Thymus (tissue), 11 donors: Measurements from ENCODE around the gene CATSPER3. TPM values are rescaled to one million over a fixed set of nuclear protein-coding genes. Genes with fewer than 3 reads are reported as not detected.

Experiments used
- DNase-seq, 9 donors: peaks; one replicate each; pipeline ENCODE4 v3.0.0-alpha.2; 2013; ENCODE audit warnings: low spot score in 9 of 9, low read depth in 6 of 9, missing footprints in 1 of 9
- H3K27ac ChIP-seq, 2 donors: one replicate each; pipeline ENCODE4 v1.5.1; 2013; ENCODE audit warnings: control low read depth in 1 of 2, low read depth in 1 of 2, low read length in 1 of 2, mild to moderate bottlenecking in 1 of 2, moderate library complexity in 1 of 2
- H3K27me3 ChIP-seq, 2 donors: one replicate each; pipeline ENCODE4 v1.5.1; 2013; ENCODE audit warnings: low read length in 1 of 2; ENCODE audit not compliant: control insufficient read depth in 2 of 2, insufficient read depth in 1 of 2
- H3K36me3 ChIP-seq, 2 donors: one replicate each; pipeline ENCODE4 v1.5.1; 2013; ENCODE audit warnings: low read length in 1 of 2, mild to moderate bottlenecking in 1 of 2, moderate library complexity in 1 of 2; ENCODE audit not compliant: control insufficient read depth in 2 of 2, insufficient read depth in 2 of 2
- H3K4me1 ChIP-seq, 2 donors: one replicate each; pipeline ENCODE4 v1.5.1; 2013; ENCODE audit warnings: low read length in 2 of 2; ENCODE audit not compliant: control insufficient read depth in 2 of 2, insufficient read depth in 2 of 2
- H3K4me3 ChIP-seq, 2 donors: one replicate each; pipeline ENCODE4 v1.5.1; 2013; ENCODE audit warnings: low read length in 2 of 2, control low read depth in 1 of 2, mild to moderate bottlenecking in 1 of 2
- H3K9me3 ChIP-seq, 2 donors: one replicate each; pipeline ENCODE4 v1.5.1; 2013; ENCODE audit warnings: low read length in 1 of 2, mild to moderate bottlenecking in 1 of 2; ENCODE audit not compliant: control insufficient read depth in 2 of 2, insufficient read depth in 1 of 2
- WGBS: extraction: QIAGEN DNeasy Blood & Tissue Kit; methylation state at CpG from one replicate; pipeline ENCODE4 v1.1.7; 2013; 5-methylcytosine and 5-hydroxymethylcytosine counted together
- polyA plus RNA-seq: library from polyadenylated mRNA; stranded (reverse); fragments of 200-250 nt; gene quantifications from one replicate; pipeline ENCODE4 v1.2.3, GENCODE V29; 2013
- total RNA-seq: library from RNA; stranded (reverse); fragments of 120-200 nt; gene quantifications from one replicate; pipeline ENCODE4 v1.2.4, GENCODE V29; 2013
- donor health status: healthy.

The CATSPER3 gene
- total and polyA plus RNA-seq, 2 donors = 0.19 to 1.3 TPM

- Histone ChIP-seq H3K9me3 (no peaks in the 10 kb centered on the region), H3K4me1 (no peaks in the 10 kb centered on the region), H3K36me3 (no peaks in the 10 kb centered on the region), H3K4me3 (no peak overlapping the region), H3K27ac (no peak overlapping the region), H3K27me3 (no peaks in the 10 kb centered on the region)
- DNase-seq = no peak
- WGBS = 97% methylated on average over 9 of the region's 9 CpGs
Measured at GRCh38 chr5:135007305-135007704, 39.6 kb downstream of the CATSPER3 start.

GRCh38 chr5:135007749-135008363 is 40.1 kb downstream of the CATSPER3 start:
- DNase-seq = no peak
- 88% methylated on average over 11 of the region's 11 CpGs for WGBS

DNA sequence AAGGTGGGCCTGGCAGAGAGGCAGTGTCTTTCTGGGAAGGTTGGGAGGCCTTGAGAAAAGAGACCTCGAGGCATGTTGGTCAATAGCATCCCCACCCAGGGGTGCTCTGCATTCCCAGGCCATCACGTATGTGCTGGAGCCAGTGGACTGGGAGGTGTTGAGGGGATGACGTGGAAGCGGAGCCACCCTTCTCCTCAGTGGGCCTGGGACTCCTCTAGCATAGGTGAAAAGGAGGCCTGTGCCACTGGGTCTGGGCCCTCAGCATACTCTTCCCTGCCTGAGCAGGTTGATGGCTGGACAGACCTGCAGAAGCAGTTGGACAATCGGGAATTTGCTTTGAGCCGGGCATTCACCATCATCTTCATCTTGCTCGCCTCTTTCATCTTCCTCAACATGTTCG is 40.8 kb downstream of the CATSPER3 start:
- H3K4me3 ChIP-seq = no peak overlapping the region

More at GRCh38 chr5:135007749-135008363, 40.1 kb downstream of the CATSPER3 start:
- Histone ChIP-seq H3K9me3 (no peaks in the 10 kb centered on the region), H3K4me1 (no peaks in the 10 kb centered on the region), H3K36me3 (no peaks in the 10 kb centered on the region), H3K27me3 (no peaks in the 10 kb centered on the region), H3K4me3 (no peak overlapping the region), H3K27ac (no peak overlapping the region)

DNA sequence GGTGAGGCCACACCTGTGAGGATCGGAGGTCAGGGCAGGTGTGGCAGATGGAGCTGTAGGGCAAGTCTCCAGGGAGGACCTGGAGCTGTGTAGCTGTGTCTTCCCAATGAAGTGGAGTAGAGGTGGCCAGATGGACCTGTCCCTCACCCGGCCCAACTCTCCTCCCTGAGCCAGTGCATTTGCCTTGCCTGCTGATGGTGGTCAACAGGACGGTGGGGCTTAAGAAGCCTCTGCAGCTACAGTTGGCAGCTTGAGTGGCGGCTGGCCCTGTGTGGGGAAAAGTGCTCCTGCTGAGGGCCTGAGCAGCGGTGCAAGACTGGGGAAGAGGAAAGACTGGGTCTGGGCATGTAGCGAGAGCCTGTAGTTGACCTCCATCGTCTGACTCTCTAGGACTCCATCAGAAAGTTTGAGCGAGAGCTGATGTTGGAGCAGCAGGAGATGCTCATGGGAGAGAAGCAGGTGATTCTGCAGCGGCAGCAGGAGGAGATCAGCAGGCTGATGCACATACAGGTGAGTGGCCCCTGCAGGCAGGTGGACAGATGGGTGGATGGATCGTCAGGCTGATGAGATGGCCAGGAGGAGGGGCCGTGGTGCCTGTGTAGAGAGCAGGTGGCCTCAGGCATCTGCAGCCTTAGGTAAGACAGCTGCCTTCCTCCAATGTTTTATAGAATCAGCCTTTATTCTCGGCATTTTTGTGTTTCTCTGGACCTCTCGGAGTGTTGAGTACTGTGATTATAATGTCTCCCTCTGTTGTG is 41.5 kb downstream of the CATSPER3 start:
- no peak overlapping the region for H3K4me3 ChIP-seq
- H3K27me3 ChIP-seq = no peaks in the 10 kb centered on the region
- WGBS = 88% methylated on average over 13 of the region's 13 CpGs
- no peaks in the 10 kb centered on the region for H3K4me1 ChIP-seq
- H3K9me3 ChIP-seq = no peaks in the 10 kb centered on the region
- no peak overlapping the region for H3K27ac ChIP-seq
- DNase-seq = no peak
- H3K36me3 ChIP-seq = no peaks in the 10 kb centered on the region

More for the DNA sequence above, 40.8 kb downstream of the CATSPER3 start:
- 96% methylated on average over 8 of the region's 8 CpGs for WGBS
- no peaks in the 10 kb centered on the region for H3K27me3 ChIP-seq
- H3K4me1 ChIP-seq = no peaks in the 10 kb centered on the region
- H3K36me3 ChIP-seq = no peaks in the 10 kb centered on the region
- no peak for DNase-seq
- H3K9me3 ChIP-seq = no peaks in the 10 kb centered on the region
- H3K27ac ChIP-seq = no peak overlapping the region

DNA sequence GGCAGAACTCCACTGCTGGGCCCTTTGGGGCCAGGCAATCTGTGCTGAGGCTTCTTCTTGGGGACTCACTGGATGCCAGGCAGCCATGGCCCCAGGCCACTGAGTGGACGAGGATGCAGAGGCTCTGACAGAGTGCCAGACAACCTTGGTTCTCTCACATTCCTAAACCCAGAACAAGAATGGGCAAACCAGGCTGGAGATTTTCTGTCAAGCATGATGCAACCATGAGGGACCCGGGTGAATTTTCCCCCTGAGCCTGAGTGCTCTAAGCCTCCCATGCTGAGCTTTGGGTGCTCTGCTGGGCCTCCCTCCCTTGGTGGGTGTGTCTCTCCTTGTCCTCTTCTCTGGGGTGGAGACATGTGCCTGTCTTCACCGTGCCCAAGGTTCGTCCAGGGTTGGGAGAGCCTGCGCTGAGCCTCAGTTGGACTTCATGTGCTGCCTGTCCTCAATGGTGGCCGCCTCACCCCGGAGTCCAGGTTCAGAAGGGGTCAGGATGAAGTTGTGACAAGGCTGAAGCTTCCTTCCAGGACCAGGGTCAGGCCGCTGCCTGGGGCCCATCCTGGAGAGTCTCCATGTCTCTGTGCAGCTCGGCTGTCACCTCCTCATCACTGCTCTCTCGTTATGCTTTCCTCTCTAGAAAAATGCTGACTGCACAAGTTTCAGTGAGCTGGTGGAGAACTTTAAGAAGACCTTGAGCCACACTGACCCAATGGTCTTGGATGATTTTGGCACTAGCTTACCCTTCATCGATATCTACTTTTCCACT is 42.2 kb downstream of the CATSPER3 start:
- H3K4me3 ChIP-seq = no peak overlapping the region
- peaks cover 0 to 2% of the 10 kb centered on the region in 2 donors for H3K27me3 ChIP-seq
- no peak for DNase-seq
- H3K27ac ChIP-seq = no peak overlapping the region
- 96% methylated on average over 11 of the region's 11 CpGs for WGBS
- H3K36me3 ChIP-seq = no peaks in the 10 kb centered on the region
- no peaks in the 10 kb centered on the region for H3K9me3 ChIP-seq
- no peaks in the 10 kb centered on the region for H3K4me1 ChIP-seq

GRCh38 chr5:135010502-135011354 is 43.0 kb downstream of the CATSPER3 start:
- DNase-seq = no peak
- Histone ChIP-seq H3K27me3 (peaks cover 0 to 2% of the 10 kb centered on the region in 2 donors), H3K27ac (no peak overlapping the region), H3K4me3 (no peak overlapping the region), H3K9me3 (no peaks in the 10 kb centered on the region), H3K4me1 (no peaks in the 10 kb centered on the region), H3K36me3 (no peaks in the 10 kb centered on the region)
- WGBS = 76% methylated on average over 3 of the region's 3 CpGs

DNA sequence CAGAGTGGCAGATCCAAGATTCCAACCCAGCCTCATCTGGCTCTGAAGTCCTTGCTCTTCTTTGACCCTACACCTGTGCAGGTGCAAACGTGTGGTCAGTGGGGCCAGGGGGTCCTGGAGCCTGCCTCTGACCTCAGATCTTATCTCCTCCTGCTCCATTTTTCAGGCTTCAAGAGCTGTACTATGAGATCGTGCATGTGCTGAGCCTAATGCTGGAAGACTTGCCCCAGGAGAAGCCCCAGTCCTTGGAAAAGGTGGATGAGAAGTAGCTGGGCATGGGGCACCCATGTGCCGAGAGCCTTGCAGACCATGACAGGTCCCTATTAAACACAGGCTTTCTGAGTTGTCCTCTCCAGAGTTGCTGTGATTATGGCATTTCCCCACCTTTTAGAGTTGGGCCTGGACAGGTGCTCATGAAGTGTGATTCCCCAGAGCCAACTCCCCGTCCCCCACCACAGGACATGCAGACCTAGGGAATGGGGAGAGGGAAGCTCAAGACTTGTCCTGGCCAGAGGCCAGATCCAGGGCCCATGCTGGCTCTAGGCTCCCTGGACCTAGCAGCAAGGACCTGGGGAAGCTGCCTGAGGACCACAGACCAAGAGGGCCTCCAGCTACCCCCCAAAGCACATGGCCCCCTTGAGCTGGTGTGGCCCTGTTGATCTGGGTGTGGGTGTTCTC is 43.8 kb downstream of the CATSPER3 start:
- no peak overlapping the region for H3K4me3 ChIP-seq
- peaks cover 0 to 4% of the 10 kb centered on the region in 2 donors for H3K27me3 ChIP-seq
- no peak for DNase-seq
- 95% methylated on average over 4 of the region's 4 CpGs for WGBS
- H3K4me1 ChIP-seq = no peaks in the 10 kb centered on the region
- H3K36me3 ChIP-seq = no peaks in the 10 kb centered on the region
- H3K27ac ChIP-seq = no peak overlapping the region
- no peaks in the 10 kb centered on the region for H3K9me3 ChIP-seq

DNA sequence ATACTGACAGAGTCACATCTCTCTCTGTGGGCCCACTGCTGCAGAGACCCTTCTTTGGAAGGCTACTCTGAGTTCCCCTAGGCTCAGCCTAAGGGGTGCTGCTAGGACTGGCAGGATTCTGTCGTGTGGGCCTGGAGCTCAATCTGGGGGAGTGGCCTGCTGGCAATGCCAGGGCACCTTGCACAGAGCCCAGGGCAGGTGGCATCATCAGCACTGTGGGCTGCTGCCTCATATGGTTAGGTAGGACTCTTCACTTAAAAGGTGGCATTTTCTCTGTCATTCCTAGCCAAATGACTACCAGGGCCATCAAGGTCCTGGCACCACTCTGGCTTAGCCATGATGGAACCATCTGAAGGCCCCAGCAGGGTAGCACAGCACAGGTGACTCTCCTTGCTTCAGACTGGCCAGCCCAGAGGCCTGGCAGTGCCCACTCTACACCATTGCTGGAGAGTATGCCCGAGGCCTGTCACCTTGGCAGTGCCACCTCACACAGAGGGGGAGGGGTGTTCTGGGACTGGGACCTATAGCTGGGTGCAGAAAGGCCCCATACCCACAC is 44.4 kb downstream of the CATSPER3 start:
- no peaks in the 10 kb centered on the region for H3K36me3 ChIP-seq
- DNase-seq = no peak
- no peak overlapping the region for H3K27ac ChIP-seq
- WGBS = 96% methylated on average over 2 of the region's 2 CpGs
- H3K4me1 ChIP-seq = no peaks in the 10 kb centered on the region
- H3K27me3 ChIP-seq = peaks cover under 1 to 8% of the 10 kb centered on the region in 2 donors
- H3K9me3 ChIP-seq = no peaks in the 10 kb centered on the region
- H3K4me3 ChIP-seq = no peak overlapping the region
